ENCODE measurements around the gene C1QTNF2. TPM values are rescaled to one million over a fixed set of nuclear protein-coding genes. Genes with fewer than 3 reads are reported as not detected.

Gene C1QTNF2, protein sequence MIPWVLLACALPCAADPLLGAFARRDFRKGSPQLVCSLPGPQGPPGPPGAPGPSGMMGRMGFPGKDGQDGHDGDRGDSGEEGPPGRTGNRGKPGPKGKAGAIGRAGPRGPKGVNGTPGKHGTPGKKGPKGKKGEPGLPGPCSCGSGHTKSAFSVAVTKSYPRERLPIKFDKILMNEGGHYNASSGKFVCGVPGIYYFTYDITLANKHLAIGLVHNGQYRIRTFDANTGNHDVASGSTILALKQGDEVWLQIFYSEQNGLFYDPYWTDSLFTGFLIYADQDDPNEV
- total RNA-seq (not detected in 2 replicates), polyA plus RNA-seq (not detected in 2 replicates), polyA minus RNA-seq (not detected in 2 replicates)
- total RNA-seq (2013): 0.61 TPM

DNA sequence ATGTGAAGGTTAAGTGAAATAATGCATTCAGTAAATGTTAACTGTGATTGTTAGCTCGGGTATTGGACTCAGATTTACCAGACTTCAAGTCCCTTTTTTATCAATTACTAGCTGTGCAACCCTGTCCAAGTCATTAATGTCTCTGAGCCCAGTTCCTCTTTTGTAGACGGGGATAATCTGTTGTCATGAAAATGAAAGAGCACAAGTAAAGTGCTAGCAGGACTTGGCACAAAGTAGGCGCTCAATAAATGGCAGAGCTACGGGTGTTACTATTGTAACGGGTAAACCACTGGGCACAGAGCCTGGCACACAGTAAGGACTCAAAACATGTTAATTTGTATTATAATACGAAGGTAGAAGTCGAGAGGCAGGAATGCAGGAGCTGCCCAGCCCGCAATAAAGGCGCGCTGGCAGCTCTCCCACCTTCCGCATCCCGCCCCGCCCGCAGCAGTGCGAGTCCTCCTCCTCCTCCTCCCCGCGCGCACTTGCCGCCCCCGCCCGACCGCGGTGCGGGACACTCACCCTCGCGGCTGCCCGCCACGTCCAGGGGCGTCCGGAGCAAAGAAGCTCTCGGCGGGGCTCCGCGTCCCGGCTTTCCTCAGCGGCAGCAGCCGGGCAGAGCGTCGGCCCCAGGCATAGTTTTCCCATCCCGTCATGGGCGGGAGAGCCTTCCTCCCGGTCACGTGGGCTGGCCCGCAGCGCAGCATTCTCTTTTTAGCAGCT is at the start of gene C1QTNF2:
C1QTNF2 (minus strand) TSS at position 637 of the 723 bp plus-strand sequence. CDS start 15,615 bp downstream, outside the sequence.
- no peaks in the 10 kb centered on the region for H4K20me1 ChIP-seq (ENCODE audit: control insufficient read depth, insufficient read depth, low read length, poor library complexity, severe bottlenecking)
- POLR2A ChIA-PET: no interaction called here
- peaks cover 14% of the 10 kb centered on the region for H3K4me1 Mint-ChIP-seq
- DNase-seq (peak; percentile 23), ATAC-seq (ENCODE audit: low read depth) (no peak)
- H3K4me2 ChIP-seq (replicated peaks; ENCODE audit: low read depth, low read length, poor library complexity, severe bottlenecking): peak within 1 kb of the TSS; percentile 83
- peak within 1 kb of the TSS; percentile 66 for H2AFZ ChIP-seq (ENCODE audit: insufficient read depth, low read depth, low read length, poor library complexity, severe bottlenecking)
- H3K9me3 Mint-ChIP-seq (ENCODE audit: insufficient read depth): no peaks in the 10 kb centered on the region
- peak within 1 kb of the TSS; percentile 30 to 81 (median 49) for H3K4me3 ChIP-seq (ENCODE audit: control extremely low read depth in 1 of 5, extremely low read depth in 1 of 5, insufficient read depth in 1 of 5, low read depth in 2 of 5, low read length in 4 of 5)
- peaks cover 0 to 49% (median 30%) of the 10 kb centered on the region in 4 experiments for H3K27me3 ChIP-seq (replicated peaks in 1 of 4; ENCODE audit: control extremely low read depth in 1 of 4, control insufficient read depth in 3 of 4, insufficient read depth in 4 of 4, low read length in 3 of 4)
- intact Hi-C loops (cut with micrococcal nuclease): no loop called here
- no peaks in the 10 kb centered on the region for H3K36me3 ChIP-seq (replicated peaks in 1 of 2; ENCODE audit: control extremely low read depth in 1 of 2, control insufficient read depth in 1 of 2, extremely low read depth in 1 of 2, insufficient read depth in 2 of 2, low read length in 1 of 2)
- WGBS (ENCODE audit: insufficient coverage): 5% methylated on average over 44 of the region's 45 CpGs
- peaks cover 11 to 15% of the 10 kb centered on the region in 2 donors for H3K4me1 ChIP-seq (ENCODE audit: control insufficient read depth in 2 of 2, insufficient read depth in 2 of 2, low read length in 2 of 2)
- CTCF ChIA-PET: interaction anchor here (0.8 to 1.8 kb wide), 2 partner anchors 19 to 24 kb away, joined by 3 read pairs; no protein-coding TSS in a partner anchor
- no peaks in the 10 kb centered on the region for H3K79me2 ChIP-seq (ENCODE audit: control insufficient read depth, insufficient read depth, low read length)
- no peak within 1 kb of the TSS for H3K27ac Mint-ChIP-seq
- peak within 1 kb of the TSS; percentile 84 for H3K4me3 Mint-ChIP-seq
- H3K27ac ChIP-seq (ENCODE audit: low read length in 2 of 2): no peak within 1 kb of the TSS
- peak; percentile 65 for TF ChIP-seq EZH2 (IDR thresholded peaks at IDR 0.05; ENCODE audit: borderline replicate concordance, insufficient read depth, low read depth, low read length, poor library complexity, severe bottlenecking)
- TF ChIP-seq, protein P1, sequence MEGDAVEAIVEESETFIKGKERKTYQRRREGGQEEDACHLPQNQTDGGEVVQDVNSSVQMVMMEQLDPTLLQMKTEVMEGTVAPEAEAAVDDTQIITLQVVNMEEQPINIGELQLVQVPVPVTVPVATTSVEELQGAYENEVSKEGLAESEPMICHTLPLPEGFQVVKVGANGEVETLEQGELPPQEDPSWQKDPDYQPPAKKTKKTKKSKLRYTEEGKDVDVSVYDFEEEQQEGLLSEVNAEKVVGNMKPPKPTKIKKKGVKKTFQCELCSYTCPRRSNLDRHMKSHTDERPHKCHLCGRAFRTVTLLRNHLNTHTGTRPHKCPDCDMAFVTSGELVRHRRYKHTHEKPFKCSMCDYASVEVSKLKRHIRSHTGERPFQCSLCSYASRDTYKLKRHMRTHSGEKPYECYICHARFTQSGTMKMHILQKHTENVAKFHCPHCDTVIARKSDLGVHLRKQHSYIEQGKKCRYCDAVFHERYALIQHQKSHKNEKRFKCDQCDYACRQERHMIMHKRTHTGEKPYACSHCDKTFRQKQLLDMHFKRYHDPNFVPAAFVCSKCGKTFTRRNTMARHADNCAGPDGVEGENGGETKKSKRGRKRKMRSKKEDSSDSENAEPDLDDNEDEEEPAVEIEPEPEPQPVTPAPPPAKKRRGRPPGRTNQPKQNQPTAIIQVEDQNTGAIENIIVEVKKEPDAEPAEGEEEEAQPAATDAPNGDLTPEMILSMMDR (IDR thresholded peaks at IDR 0.05): no peak
- peak within 1 kb of the TSS; percentile 69 for H3K9ac ChIP-seq (ENCODE audit: low read length)
- H3K9me3 ChIP-seq (ENCODE audit: control extremely low read depth in 1 of 3, control insufficient read depth in 2 of 3, insufficient read depth in 1 of 3, low read length in 2 of 3): no peaks in the 10 kb centered on the region
- peaks cover 58% of the 10 kb centered on the region for H3K27me3 Mint-ChIP-seq

DNA sequence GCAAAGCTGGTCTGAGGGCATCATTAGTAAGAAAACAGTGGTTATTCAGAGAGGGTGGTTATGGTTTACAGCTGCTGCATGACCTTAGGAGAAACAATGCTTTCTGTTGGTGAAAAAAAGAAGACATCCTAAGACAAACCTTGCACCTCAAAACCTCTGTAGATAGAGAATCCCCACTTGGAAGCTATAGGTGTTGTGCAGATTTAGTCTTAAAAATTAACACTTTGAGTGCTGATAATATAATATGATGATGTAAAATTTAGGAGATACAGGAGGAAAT is 49.8 kb upstream of the C1QTNF2 start:
- ATAC-seq (ENCODE audit: low read depth): no peak
- Histone ChIP-seq H3K36me3 (replicated peaks in 1 of 2; ENCODE audit: control extremely low read depth in 1 of 2, control insufficient read depth in 1 of 2, extremely low read depth in 1 of 2, insufficient read depth in 2 of 2, low read length in 1 of 2) (peaks cover 0 to 9% of the 10 kb centered on the region in 2 experiments), H4K20me1 (ENCODE audit: control insufficient read depth, insufficient read depth, low read length, poor library complexity, severe bottlenecking) (no peaks in the 10 kb centered on the region), H2AFZ (ENCODE audit: insufficient read depth, low read depth, low read length, poor library complexity, severe bottlenecking) (peak overlapping the region; percentile 30), H3K4me2 (replicated peaks; ENCODE audit: low read depth, low read length, poor library complexity, severe bottlenecking) (peak overlapping the region; percentile 80), H3K9me3 (ENCODE audit: control extremely low read depth in 1 of 3, control insufficient read depth in 2 of 3, insufficient read depth in 1 of 3, low read length in 2 of 3) (no peaks in the 10 kb centered on the region), H3K79me2 (ENCODE audit: control insufficient read depth, insufficient read depth, low read length) (peaks cover 40% of the 10 kb centered on the region), H3K4me3 (ENCODE audit: control extremely low read depth in 1 of 5, extremely low read depth in 1 of 5, insufficient read depth in 1 of 5, low read depth in 2 of 5, low read length in 4 of 5) (peak overlapping the region in 1 of 5 experiments; percentile 92), H3K9ac (ENCODE audit: low read length) (peak overlapping the region; percentile 95), H3K4me1 (ENCODE audit: control insufficient read depth in 2 of 2, insufficient read depth in 2 of 2, low read length in 2 of 2) (peaks cover 38 to 48% of the 10 kb centered on the region in 2 donors), H3K27ac (ENCODE audit: low read length in 2 of 2) (peak overlapping the region; percentile 95), H3K27me3 (replicated peaks in 1 of 4; ENCODE audit: control extremely low read depth in 1 of 4, control insufficient read depth in 3 of 4, insufficient read depth in 4 of 4, low read length in 3 of 4) (no peaks in the 10 kb centered on the region)
- intact Hi-C loops (cut with micrococcal nuclease): no loop called here
- no peak for DNase-seq
- no peaks in the 10 kb centered on the region for H3K9me3 Mint-ChIP-seq (ENCODE audit: insufficient read depth)
- no peaks in the 10 kb centered on the region for H3K27me3 Mint-ChIP-seq
- POLR2A ChIA-PET: interaction anchor here (1.5 kb wide), 1 partner anchor 19 kb away, joined by 7 read pairs; no protein-coding TSS in a partner anchor
- H3K4me1 Mint-ChIP-seq: peaks cover 76% of the 10 kb centered on the region
- CTCF ChIA-PET: interaction anchor here (1.5 to 3.5 kb wide), 3 partner anchors 9 to 47 kb away, joined by 6 to 57 read pairs (median 7); no protein-coding TSS in a partner anchor
- TF ChIP-seq, protein P1 (IDR thresholded peaks at IDR 0.05): no peak
- no peak for TF ChIP-seq EZH2 (IDR thresholded peaks at IDR 0.05; ENCODE audit: borderline replicate concordance, insufficient read depth, low read depth, low read length, poor library complexity, severe bottlenecking)
- peak overlapping the region; percentile 92 for H3K4me3 Mint-ChIP-seq
- H3K27ac Mint-ChIP-seq: peak overlapping the region; percentile 87

Measured in B cell (primary cell).